GM21447 (cell line): Measurements from ENCODE around the gene FASTKD2.

Source experiments
- ATAC-seq: cut with Tn5 transposase; IDR thresholded peaks from one replicate; pipeline ENCODE4 v1.9.1; 2021; ENCODE audit not compliant: unreplicated experiment

The FASTKD2 gene

DNA sequence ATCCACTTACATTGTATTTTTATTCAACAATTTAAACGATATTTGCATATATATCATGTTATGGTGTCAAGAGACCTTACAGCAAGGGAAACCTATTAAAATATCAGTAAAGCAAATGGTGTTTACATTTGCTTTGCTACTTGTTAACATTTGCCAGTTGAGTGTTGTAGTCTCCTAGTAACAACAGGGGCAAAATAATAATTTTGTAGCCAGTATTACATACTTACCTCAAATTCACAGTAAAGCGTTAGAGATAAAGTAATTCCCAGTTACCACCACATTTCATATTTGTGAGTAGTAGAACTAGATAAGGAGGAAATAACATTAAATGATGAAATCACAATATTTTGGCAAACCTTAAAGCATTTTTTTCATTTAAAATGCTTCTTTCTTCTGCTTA lies 71.3 kb downstream of the FASTKD2 start:
- ATAC-seq, result no peak

DNA sequence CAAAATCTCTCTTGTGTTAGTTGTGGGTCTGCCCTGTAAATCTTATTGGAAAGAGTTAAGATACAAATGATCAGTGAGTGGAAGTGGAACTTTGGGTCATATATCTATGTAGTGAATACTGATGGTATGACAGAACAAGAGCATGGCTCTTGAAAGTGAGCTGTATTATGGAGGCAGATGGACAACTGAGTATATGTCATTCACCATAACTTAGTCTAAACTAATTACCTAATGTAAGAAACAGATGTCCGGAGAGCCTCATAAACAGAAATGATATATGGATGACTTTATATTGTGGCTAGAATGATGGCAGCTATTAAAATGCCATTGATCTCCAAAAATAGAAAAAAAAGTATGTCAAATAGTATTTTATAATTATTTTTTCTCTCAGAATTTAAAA lies 72.4 kb downstream of the FASTKD2 start:
- no peak for ATAC-seq

DNA sequence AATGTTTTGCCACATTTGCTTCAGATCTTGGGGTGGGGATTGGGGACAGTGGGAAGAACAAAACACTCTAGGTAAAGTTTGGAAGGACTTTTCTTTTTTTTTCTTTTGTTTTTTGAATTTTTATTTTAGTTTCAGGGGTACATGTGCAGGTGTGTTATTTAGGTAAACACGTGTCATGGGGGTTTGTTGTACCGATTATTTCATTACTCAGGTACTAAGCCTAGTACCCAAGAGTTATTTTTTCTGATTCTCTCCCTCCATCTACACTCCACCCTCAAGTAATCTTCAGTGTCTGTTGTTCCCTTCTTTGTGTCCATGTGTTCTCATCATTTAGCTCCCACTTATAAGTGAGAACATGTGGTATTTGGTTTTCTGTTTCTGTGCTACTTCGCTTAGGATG lies 73.3 kb downstream of the FASTKD2 start:
- ATAC-seq, result no peak

DNA sequence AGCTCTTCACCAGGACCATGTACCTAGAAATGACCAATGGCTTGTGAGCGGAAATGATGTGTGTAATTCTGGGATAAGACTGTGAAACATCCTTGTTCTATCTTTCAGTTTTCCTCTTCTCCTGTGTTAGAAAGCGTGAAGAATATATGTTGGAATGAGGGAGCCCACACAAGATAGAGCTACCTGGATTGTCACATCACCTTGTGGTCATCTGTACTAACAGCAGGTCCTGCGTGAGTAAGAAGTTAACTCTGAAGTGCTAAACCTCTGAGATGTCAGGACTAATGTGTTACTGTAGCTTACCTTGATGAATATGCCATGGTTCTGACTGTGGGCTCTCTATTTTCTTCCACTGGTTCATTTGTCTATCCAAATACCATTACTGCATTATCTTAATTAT lies 75.6 kb downstream of the FASTKD2 start:
- ATAC-seq, result no peak
